Astrocyte (in vitro differentiated cells and primary cell): ENCODE results near the gene APOF.

Experiments used
- EZH2 ChIP-seq: IDR thresholded peaks from 2 replicates; pipeline ENCODE4 v1.6.1; 2012; ENCODE audit warnings: mild to moderate bottlenecking, low read length, inconsistent platforms; ENCODE audit not compliant: insufficient read depth
- TF ChIP-seq, protein P1 (sequence below): IDR thresholded peaks from 2 replicates; pipeline ENCODE4 v1.5.1; 2011; ENCODE audit warnings: low read depth, mild to moderate bottlenecking, inconsistent platforms, low read length, moderate library complexity; ENCODE audit not compliant: insufficient read depth

DNA sequence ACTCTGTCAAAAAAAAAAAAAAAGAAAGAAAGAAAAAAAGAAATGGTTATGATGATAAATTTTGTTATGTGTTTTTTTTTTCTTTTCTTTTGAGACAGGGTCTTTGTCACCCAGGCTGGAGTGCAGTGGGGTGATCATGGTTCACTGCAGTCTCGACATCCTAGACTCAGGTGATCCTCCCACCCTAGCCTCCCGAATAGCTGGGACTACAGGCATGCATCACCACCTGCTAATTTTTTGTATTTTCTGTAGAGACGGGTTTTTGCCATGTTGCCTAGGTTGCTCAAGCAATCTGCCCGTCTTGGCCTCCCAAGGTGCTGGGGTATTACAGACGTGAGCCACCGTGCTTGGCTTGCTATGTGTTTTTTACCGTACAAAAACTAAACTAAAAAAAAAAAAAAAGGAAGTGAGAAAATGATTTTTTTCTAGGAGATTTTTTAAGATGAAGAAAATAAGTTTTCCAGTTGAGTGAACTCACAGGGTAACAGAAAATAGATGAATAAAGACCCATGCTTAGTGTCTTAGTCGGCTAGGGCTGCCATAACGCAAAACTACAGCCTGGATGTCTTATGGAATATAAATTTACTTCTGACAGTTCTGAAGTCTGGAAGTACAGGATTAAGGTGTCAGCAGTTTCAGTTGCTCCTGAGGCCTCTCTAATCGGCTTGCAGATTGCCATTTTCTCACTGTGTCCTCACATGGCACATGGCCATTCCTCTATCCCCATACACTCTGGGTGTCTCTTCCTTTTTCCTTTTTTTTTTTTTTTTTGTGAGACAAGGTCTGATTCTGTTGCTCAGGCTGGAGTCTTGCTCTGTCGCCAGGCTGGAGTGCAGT lies 13.2 kb upstream of the APOF start:
- TF ChIP-seq, protein P1, sequence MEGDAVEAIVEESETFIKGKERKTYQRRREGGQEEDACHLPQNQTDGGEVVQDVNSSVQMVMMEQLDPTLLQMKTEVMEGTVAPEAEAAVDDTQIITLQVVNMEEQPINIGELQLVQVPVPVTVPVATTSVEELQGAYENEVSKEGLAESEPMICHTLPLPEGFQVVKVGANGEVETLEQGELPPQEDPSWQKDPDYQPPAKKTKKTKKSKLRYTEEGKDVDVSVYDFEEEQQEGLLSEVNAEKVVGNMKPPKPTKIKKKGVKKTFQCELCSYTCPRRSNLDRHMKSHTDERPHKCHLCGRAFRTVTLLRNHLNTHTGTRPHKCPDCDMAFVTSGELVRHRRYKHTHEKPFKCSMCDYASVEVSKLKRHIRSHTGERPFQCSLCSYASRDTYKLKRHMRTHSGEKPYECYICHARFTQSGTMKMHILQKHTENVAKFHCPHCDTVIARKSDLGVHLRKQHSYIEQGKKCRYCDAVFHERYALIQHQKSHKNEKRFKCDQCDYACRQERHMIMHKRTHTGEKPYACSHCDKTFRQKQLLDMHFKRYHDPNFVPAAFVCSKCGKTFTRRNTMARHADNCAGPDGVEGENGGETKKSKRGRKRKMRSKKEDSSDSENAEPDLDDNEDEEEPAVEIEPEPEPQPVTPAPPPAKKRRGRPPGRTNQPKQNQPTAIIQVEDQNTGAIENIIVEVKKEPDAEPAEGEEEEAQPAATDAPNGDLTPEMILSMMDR: no peak
- TF ChIP-seq EZH2: no peak
